ENCODE results near the gene RAB25.
"Not testable (repeated sequence)": the region's sequence is repeated elsewhere in the genome, so short reads cannot be mapped to it uniquely, and the experiment has no call there.

The RAB25 gene

DNA sequence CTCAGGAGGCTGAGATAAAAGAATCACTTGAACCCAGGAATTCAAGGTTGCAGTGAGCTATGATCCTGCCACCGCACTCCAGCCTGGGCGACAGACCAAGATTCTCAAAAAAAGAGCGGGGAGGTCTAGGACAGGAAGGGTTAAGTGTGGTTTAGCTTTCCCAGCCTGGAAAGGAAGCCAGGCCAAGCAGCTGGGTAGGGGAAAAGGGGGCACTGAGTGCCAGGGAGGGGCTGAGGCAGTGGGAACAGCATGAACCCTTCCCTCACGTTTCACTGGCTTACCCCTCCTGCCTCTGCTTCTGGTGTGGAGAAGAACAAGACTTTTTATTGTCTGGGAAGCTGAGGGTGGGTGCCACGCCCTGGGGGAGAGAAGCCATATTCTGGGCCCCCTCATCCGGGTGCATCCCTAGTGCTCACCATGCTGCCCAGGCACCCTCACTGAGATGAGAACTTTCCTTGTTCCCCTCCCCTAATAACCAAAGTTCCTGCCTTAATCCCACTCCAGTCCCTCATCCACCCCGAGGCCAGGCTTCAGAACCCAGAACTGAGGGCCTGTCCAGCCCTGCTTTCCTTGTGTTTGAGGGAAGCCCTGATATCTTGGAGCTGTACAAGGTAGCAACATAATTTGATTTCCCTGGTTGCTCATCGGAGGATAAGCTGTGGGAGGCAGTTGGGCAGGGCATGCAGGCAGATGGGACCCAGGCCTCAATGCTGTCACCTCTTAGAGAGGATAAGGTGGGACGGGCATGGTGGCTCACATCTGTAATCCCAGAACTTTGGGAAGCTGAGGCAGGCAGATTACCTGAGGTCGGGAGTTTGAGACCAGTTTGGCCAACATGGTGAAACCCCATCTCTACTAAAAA, 51.5 kb downstream of the RAB25 start:
- TF ChIP-seq, protein P1, sequence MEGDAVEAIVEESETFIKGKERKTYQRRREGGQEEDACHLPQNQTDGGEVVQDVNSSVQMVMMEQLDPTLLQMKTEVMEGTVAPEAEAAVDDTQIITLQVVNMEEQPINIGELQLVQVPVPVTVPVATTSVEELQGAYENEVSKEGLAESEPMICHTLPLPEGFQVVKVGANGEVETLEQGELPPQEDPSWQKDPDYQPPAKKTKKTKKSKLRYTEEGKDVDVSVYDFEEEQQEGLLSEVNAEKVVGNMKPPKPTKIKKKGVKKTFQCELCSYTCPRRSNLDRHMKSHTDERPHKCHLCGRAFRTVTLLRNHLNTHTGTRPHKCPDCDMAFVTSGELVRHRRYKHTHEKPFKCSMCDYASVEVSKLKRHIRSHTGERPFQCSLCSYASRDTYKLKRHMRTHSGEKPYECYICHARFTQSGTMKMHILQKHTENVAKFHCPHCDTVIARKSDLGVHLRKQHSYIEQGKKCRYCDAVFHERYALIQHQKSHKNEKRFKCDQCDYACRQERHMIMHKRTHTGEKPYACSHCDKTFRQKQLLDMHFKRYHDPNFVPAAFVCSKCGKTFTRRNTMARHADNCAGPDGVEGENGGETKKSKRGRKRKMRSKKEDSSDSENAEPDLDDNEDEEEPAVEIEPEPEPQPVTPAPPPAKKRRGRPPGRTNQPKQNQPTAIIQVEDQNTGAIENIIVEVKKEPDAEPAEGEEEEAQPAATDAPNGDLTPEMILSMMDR (IDR thresholded peaks at IDR 0.05; ENCODE audit: low read depth, low read length, missing control alignments), result no peak
- H3K4me3 ChIP-seq (replicated peaks; ENCODE audit: low read depth, low read length), result no peak overlapping the region
- DNase-seq (ENCODE audit: extremely low read depth, low read depth), result no peak

DNA sequence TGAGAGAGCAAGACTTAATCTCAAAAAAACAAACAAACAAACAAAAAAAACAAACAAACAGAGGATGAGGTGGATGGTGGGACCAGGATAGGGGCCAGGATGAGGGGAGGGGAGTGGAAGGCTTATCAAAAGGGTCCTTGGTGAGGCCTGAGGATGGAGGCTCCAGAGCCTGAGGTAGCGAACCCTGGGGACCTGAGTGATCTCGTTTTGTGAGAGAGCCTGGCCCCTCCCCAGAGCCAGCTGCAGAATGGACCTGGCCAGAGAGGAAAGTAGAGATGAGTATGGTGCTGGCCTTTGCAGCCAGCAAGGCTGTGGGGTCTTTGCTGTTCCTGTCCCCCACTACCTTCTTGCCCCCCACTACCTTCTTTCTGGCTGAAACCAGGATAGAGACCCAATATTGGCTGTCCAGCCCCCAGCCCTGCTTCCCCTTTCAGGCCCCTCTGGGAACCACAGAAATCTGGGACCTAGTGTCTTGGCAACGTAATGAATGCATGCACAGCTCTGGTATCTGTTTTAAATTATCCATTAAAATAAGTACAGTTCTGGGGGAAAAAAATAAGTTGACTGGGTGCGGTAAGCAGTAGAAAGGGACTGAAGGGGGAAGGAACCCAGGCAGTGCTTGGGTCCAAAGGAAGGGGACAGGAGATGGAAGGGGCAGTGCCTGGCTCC, 52.5 kb downstream of the RAB25 start:
- TF ChIP-seq, protein P1 (IDR thresholded peaks at IDR 0.05; ENCODE audit: low read depth, low read length, missing control alignments), result no peak
- H3K4me3 ChIP-seq (replicated peaks; ENCODE audit: low read depth, low read length), result peak overlapping the region; percentile 100
- no peak for DNase-seq (ENCODE audit: extremely low read depth, low read depth)

DNA sequence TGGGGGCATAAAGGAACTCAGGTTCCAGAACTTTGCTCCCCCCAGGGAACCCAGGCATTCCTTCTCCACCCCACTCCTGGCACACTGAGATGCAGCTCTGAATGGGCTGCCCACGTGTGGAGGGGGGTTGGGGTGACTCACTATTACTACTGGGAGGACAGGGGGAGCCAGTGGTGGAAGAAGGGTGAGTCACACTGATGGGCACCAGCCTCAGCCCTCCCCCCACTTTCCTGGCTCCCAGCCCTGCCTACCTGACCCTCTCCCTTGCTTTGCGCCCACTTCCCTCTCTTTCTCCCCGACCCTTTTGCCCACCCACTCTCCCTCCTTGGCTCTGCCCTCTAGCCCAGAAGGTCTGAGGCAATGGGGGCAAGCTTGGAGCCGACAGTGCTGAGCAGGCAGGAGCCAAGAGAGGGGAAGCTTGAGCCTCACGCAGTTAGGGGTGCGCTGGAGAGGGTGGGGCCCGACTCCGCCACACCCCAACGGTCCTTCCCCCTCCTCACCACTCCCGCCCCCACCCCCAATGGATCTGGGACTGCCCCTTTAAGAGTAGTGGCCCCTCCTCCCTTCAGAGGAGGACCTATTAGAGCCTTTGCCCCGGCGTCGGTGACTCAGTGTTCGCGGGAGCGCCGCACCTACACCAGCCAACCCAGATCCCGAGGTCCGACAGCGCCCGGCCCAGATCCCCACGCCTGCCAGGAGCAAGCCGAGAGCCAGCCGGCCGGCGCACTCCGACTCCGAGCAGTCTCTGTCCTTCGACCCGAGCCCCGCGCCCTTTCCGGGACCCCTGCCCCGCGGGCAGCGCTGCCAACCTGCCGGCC, 53.4 kb downstream of the RAB25 start, which contains the start of gene LMNA:
Gene LMNA (plus strand): TSS at position 611 of the 818 bp plus-strand sequence. CDS start 208 bp downstream, outside the sequence.
- peak; percentile 90 for DNase-seq (ENCODE audit: extremely low read depth, low read depth)
- H3K4me3 ChIP-seq (replicated peaks; ENCODE audit: low read depth, low read length), result peak within 1 kb of the TSS; percentile 100
- TF ChIP-seq, protein P1 (IDR thresholded peaks at IDR 0.05; ENCODE audit: low read depth, low read length, missing control alignments), result no peak

DNA sequence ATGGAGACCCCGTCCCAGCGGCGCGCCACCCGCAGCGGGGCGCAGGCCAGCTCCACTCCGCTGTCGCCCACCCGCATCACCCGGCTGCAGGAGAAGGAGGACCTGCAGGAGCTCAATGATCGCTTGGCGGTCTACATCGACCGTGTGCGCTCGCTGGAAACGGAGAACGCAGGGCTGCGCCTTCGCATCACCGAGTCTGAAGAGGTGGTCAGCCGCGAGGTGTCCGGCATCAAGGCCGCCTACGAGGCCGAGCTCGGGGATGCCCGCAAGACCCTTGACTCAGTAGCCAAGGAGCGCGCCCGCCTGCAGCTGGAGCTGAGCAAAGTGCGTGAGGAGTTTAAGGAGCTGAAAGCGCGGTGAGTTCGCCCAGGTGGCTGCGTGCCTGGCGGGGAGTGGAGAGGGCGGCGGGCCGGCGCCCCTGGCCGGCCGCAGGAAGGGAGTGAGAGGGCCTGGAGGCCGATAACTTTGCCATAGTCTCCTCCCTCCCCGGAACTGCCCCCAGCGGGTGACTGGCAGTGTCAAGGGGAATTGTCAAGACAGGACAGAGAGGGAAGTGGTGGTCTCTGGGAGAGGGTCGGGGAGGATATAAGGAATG, 54.1 kb downstream of the RAB25 start:
- TF ChIP-seq, protein P1 (IDR thresholded peaks at IDR 0.05; ENCODE audit: low read depth, low read length, missing control alignments), result no peak
- no peak for DNase-seq (ENCODE audit: extremely low read depth, low read depth)
- peak overlapping the region; percentile 100 for H3K4me3 ChIP-seq (replicated peaks; ENCODE audit: low read depth, low read length)

DNA sequence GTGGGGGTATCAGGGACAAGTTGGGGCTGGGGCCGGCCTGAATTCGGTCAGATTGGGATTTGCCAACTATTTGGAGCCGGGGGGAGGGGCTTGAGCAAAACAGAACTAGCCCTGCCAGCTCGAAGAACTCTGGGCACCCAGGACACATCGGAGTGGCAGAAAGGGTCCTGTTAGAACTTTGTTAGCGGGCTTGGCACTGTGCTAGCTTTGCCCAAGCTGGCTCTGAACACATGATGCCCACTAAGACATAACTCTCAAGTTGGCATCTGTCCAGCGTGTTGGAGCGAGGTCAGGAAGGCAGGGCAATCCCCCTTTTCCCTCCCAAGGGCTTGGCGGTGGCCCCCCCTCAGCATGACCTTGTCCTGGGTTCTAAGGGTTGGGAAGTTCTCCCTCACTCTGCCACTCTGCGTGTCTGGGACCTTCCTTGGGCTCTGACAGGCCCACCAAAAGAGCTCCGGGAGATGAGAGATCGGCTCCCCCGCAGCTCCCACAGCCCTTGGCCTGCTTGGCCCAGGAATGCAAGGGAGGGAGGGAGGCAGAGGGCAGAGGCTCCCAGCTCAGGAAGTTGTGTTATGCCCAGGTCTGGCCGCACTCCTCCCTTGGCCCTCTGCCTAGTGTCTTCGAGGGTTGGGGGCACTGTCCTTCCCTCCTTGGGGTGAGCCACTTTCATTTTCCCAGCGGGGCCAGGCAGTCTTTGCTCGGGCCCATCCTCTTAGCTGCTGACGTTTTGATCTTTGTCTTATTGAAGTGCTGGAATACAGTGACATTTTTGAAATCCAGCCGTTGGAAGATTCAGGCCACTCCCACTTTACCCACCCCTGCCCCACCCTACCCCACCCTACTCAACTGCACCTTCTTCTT, 54.8 kb downstream of the RAB25 start:
- DNase-seq (ENCODE audit: extremely low read depth, low read depth), result no peak
- TF ChIP-seq, protein P1 (IDR thresholded peaks at IDR 0.05; ENCODE audit: low read depth, low read length, missing control alignments), result no peak
- H3K4me3 ChIP-seq (replicated peaks; ENCODE audit: low read depth, low read length), result peak overlapping the region; percentile 100

DNA sequence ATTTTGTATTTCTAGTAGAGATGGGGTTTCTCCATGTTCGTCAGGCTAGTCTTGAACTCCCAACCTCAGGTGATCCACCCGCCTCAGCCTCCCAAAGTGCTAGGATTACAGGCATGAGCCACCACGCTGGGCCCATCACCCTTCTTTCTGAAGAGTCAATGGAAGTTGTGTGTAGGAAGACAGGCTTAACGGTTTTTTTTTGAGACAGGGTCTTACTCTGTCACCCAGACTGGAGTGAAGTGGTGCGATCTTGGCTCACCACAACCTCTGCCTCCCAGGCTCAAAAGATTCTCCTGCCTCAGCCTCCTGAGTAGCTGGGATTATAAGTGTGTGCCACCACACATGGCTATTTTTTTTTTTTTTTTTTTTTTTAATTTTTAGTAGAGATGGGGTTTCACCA, 55.8 kb downstream of the RAB25 start:
- DNase-seq (ENCODE audit: extremely low read depth, low read depth), result not testable (repeated sequence)
- peak overlapping the region; percentile 100 for H3K4me3 ChIP-seq (replicated peaks; ENCODE audit: low read depth, low read length)
